ENCODE results near the gene ZBTB20.

Gene ZBTB20

DNA sequence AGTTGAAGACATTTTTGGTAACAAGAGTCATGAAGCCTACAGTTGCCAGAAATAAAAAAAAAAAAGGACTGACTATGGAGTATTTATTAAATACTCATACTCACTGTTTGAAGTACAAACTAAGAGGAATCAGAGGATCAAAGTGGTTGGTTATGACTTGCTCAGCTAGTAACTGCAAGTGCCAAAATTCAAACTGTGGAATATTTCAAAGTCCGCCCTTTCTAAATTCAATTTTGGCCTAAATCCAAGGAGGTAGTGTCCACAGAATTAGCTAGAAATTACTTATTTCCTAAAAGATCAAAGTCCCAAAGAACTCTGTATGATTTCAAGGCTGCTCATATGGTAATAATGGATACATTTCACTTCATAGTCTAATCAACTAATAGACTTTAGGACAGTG lies 274.5 kb downstream of the ZBTB20 start:
- TF ChIP-seq, protein P1, sequence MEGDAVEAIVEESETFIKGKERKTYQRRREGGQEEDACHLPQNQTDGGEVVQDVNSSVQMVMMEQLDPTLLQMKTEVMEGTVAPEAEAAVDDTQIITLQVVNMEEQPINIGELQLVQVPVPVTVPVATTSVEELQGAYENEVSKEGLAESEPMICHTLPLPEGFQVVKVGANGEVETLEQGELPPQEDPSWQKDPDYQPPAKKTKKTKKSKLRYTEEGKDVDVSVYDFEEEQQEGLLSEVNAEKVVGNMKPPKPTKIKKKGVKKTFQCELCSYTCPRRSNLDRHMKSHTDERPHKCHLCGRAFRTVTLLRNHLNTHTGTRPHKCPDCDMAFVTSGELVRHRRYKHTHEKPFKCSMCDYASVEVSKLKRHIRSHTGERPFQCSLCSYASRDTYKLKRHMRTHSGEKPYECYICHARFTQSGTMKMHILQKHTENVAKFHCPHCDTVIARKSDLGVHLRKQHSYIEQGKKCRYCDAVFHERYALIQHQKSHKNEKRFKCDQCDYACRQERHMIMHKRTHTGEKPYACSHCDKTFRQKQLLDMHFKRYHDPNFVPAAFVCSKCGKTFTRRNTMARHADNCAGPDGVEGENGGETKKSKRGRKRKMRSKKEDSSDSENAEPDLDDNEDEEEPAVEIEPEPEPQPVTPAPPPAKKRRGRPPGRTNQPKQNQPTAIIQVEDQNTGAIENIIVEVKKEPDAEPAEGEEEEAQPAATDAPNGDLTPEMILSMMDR (conservative IDR thresholded peaks at IDR 0.05; ENCODE audit: control insufficient read depth, insufficient read depth, low read depth, low read length) = no peak
- peak; percentile 14 for DNase-seq (ENCODE audit: low read depth)

DNA sequence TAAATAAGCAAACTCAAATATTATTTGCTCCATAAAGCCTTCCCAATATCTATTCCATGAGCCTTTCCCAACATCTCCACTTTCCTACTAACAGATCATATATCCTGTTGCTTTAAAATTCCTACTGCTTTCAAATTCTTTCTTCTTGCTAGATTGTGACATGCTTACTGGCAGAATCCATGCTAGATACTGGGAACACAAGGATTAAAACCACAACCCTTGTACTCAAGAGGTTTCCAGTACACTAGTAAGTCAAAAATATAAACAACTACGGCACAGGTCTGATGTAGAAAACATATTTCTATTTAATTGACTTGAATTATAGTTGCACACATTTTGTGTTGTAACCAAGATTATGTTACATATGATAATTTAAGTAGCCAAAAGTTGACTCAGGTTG lies 275.0 kb downstream of the ZBTB20 start:
- no peak overlapping the region for H3K4me3 ChIP-seq (ENCODE audit: control insufficient read depth, low read depth, low read length)
- TF ChIP-seq, protein P1 (conservative IDR thresholded peaks at IDR 0.05; ENCODE audit: control insufficient read depth, insufficient read depth, low read depth, low read length) = no peak
- DNase-seq (ENCODE audit: low read depth) = peak; percentile 45

More for the DNA sequence above, 274.5 kb downstream of the ZBTB20 start:
- no peak overlapping the region for H3K4me3 ChIP-seq (ENCODE audit: control insufficient read depth, low read depth, low read length)

DNA sequence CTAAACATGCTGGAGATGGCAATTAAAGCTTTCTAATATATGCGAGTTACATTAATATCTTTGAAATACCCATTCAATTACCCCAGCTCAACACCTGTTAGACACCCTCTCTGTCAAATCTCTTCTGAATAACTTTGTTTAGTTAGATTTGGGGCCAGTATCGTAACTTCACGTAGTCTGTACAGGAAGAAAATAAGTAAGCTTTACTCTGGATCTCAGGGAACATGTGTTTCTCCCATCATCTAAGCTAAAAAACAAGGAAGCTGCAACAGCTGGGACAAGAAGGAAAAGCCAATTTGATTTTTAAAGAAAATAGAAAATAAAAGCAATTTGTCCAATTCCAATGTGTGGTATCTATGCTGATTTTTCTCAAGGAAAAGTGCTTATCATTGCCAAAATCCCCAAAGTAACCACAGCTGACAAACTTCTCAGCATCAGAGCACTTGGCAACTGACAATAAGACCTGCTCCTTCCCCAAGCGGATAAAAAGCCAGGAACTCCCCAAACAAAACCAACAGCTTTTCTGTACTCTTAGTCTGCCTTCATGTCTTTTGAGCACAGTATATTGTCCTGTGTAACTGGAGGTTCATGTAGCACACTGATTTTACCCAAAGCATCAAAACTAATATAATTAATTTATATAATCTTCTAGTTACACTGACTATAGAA lies 279.1 kb downstream of the ZBTB20 start:
- TF ChIP-seq, protein P1 (conservative IDR thresholded peaks at IDR 0.05; ENCODE audit: control insufficient read depth, insufficient read depth, low read depth, low read length) = no peak
- no peak for DNase-seq (ENCODE audit: low read depth)
- H3K4me3 ChIP-seq (ENCODE audit: control insufficient read depth, low read depth, low read length) = no peak overlapping the region

DNA sequence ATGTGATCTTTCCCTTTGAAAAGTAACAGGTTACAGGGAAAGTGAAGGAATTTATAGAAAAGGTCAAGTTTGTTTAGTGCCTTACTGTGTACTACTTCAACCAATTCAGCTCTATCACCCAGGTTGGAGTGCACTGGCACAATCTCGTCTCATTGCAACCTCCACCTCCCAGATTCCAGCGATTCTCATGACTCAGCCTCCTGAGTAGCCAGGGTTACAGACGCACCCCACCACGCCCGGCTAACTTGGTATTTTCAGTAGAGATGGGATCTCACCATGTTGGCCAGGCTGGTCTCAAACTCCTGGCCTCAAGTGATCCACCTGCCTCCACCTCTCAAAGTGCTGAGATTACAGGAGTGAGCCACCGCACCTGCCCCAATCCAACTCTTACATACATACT lies 279.7 kb downstream of the ZBTB20 start:
- TF ChIP-seq, protein P1 (conservative IDR thresholded peaks at IDR 0.05; ENCODE audit: control insufficient read depth, insufficient read depth, low read depth, low read length) = no peak
- H3K4me3 ChIP-seq (ENCODE audit: control insufficient read depth, low read depth, low read length) = no peak overlapping the region
- no peak for DNase-seq (ENCODE audit: low read depth)

DNA sequence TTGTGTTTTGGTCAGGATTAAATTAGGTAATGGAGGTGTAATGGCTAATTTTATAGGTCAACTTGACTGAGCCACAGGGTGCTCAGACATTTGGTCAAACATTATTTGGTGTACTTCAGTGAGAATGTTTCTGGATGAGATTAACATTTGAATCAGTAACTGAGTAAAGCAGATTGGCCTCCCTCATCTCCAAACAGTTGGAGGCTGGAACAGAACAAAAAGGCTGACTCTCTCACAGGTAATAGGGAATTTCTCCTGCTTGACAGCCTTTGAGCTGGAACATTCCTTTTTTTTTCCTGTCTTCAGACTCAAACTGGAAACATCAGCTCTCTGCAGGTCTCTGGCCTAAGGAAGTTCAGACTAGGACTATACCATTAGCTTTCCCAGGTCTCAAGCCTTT lies 280.7 kb downstream of the ZBTB20 start:
- TF ChIP-seq, protein P1 (conservative IDR thresholded peaks at IDR 0.05; ENCODE audit: control insufficient read depth, insufficient read depth, low read depth, low read length) = no peak
- no peak for DNase-seq (ENCODE audit: low read depth)

DNA sequence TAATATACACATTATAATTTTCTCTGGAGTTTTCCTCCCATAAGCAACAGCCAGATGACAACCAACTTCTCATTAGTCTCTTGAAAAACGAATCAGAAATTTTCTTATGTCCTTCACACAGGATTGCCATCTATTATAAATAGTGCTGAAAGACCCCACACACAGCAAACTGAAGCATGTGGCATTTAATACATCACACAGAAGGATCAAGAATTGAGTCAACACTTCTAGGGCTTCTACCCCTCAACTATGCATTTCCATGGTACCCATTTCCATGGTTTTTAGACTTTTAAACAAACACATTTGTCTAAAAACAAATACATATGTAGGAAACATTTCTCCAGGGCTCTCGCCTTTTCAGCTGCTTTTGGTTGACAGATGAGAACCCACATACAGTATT lies 282.1 kb downstream of the ZBTB20 start:
- DNase-seq (ENCODE audit: low read depth) = no peak
- TF ChIP-seq, protein P1 (conservative IDR thresholded peaks at IDR 0.05; ENCODE audit: control insufficient read depth, insufficient read depth, low read depth, low read length) = no peak
- H3K4me3 ChIP-seq (ENCODE audit: control insufficient read depth, low read depth, low read length) = no peak overlapping the region

More for the DNA sequence above, 280.7 kb downstream of the ZBTB20 start:
- H3K4me3 ChIP-seq (ENCODE audit: control insufficient read depth, low read depth, low read length) = no peak overlapping the region
